Measurements from ENCODE around the gene TM7SF2. TPM values are rescaled to one million over a fixed set of nuclear protein-coding genes. Genes with fewer than 3 reads are reported as not detected.

TM7SF2 gene
- total RNA-seq, 1 experiment from 2014 or later, result 74.8 TPM

DNA sequence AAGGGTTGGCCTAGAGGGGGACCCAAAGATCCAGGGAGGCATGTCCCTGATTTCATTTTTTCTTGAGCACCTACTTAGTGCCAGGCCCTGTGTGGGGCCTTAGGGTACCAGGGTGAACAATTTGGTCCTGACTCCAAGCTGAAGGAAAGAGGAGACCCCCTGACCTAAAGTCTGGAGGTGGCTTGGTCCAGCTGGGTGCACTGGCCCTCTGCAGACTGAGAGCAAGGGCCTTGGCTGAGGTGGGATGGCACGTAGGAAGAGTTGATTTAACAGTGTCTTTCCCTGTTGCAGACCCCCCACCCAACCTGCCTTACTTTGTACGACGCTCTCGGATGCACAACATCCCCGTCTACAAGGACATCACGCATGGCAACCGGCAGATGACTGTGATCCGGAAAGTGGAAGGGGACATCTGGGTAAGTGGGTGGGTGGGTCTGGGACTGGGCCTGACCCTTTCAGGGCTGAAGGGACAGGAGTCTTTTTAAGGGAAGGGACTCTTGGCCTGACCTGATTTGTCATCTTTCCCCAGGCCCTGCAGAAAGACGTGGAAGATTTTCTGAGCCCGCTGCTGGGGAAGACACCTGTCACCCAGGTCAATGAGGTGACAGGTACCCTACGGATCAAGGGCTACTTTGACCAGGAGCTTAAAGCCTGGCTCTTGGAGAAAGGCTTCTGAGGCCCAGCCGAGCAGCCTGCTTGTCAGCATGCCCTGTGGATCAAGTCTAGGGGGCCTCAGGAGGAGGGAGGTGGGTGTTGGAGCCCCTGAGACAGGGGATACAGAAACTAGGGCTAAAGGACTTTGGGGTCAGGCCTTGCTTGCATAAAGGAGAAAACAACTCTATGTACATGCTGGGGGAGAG lies 13.8 kb downstream of the TM7SF2 start:
- no CpG with 5 or more reads among the region's 12 CpGs for WGBS (ENCODE audit: extremely low coverage, insufficient read length, low lambda C conversion rate)
- no peak overlapping the region for H3K27ac Mint-ChIP-seq
- H3K4me3 Mint-ChIP-seq, result peak overlapping the region in 1 of 2 experiments; percentile 42; a peak in 1 of 5 replicates

More for the DNA sequence above, 13.8 kb downstream of the TM7SF2 start:
- Histone ChIP-seq H3K4me1 (ENCODE audit: insufficient read depth, low read length) (no peaks in the 10 kb centered on the region), H3K4me2 (ENCODE audit: insufficient read depth, insufficient read length, low read length) (no peak overlapping the region), H3T11ph (ENCODE audit: low read length) (no peak overlapping the region), H3K23ac (ENCODE audit: insufficient read length, low read depth, low read length) (no peak overlapping the region), H3K18ac (ENCODE audit: insufficient read length, low read depth, low read length) (no peak overlapping the region), H3K79me1 (ENCODE audit: insufficient read depth, low read depth, low read length, poor library complexity, severe bottlenecking) (peaks cover 5% of the 10 kb centered on the region), H3K27me3 (ENCODE audit: insufficient read depth, low read length) (no peaks in the 10 kb centered on the region), H2AFZ (ENCODE audit: low read length) (no peak overlapping the region), H2BK20ac (ENCODE audit: low read depth, low read length, poor library complexity, severe bottlenecking) (no peak overlapping the region), H4K91ac (ENCODE audit: insufficient read length, low read depth, low read length) (no peak overlapping the region), H2AK5ac (ENCODE audit: insufficient read length, low read length) (no peak overlapping the region), H3K27ac (ENCODE audit: insufficient read length, low read depth, low read length) (no peak overlapping the region), H4K20me1 (ENCODE audit: control insufficient read depth, insufficient read depth, insufficient read length) (no peaks in the 10 kb centered on the region), H2BK15ac (ENCODE audit: low read depth, low read length) (no peak overlapping the region), H3K14ac (ENCODE audit: insufficient read depth, low read length) (no peak overlapping the region), H4K5ac (ENCODE audit: insufficient read length, low read depth, low read length) (no peak overlapping the region), H2BK12ac (ENCODE audit: insufficient read length, low read depth, low read length) (no peak overlapping the region), H2BK5ac (ENCODE audit: insufficient read length, low read length) (no peak overlapping the region), H3K79me2 (ENCODE audit: insufficient read depth, low read length) (peaks cover 9% of the 10 kb centered on the region; the same call in 1 of the 2 replicates), H3K56ac (ENCODE audit: insufficient read length, low read depth, low read length) (no peak overlapping the region), H3K23me2 (ENCODE audit: insufficient read length, low read depth, low read length, poor library complexity, severe bottlenecking) (peaks cover 6% of the 10 kb centered on the region), H3K9ac (ENCODE audit: extremely low read depth, insufficient read length, low read length) (no peak overlapping the region), H4K8ac (replicated peaks; ENCODE audit: insufficient read length, low read depth, low read length) (no peak overlapping the region), H2BK120ac (ENCODE audit: low read depth, low read length, poor library complexity, severe bottlenecking) (no peak overlapping the region), H3K9me3 (ENCODE audit: control insufficient read depth, low read depth, low read length) (no peaks in the 10 kb centered on the region), H3K4ac (ENCODE audit: low read depth, low read length) (no peak overlapping the region)
- Mint-ChIP-seq H3K4me1 (peaks cover 4 to 15% of the 10 kb centered on the region in 2 experiments), H3K9me3 (no peaks in the 10 kb centered on the region), H3K36me3 (ENCODE audit: insufficient read depth in 1 of 3, low read depth in 3 of 3) (peaks cover 26 to 60% (median 59%) of the 10 kb centered on the region in 3 experiments), H3K27me3 (ENCODE audit: low read depth) (no peaks in the 10 kb centered on the region)
- TF ChIP-seq, protein P1, sequence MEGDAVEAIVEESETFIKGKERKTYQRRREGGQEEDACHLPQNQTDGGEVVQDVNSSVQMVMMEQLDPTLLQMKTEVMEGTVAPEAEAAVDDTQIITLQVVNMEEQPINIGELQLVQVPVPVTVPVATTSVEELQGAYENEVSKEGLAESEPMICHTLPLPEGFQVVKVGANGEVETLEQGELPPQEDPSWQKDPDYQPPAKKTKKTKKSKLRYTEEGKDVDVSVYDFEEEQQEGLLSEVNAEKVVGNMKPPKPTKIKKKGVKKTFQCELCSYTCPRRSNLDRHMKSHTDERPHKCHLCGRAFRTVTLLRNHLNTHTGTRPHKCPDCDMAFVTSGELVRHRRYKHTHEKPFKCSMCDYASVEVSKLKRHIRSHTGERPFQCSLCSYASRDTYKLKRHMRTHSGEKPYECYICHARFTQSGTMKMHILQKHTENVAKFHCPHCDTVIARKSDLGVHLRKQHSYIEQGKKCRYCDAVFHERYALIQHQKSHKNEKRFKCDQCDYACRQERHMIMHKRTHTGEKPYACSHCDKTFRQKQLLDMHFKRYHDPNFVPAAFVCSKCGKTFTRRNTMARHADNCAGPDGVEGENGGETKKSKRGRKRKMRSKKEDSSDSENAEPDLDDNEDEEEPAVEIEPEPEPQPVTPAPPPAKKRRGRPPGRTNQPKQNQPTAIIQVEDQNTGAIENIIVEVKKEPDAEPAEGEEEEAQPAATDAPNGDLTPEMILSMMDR (conservative IDR thresholded peaks at IDR 0.05), result no peak
- DNase-seq, result no peak
